ENCODE measurements around the gene FRMPD1. TPM values are rescaled to one million over a fixed set of nuclear protein-coding genes. Genes with fewer than 3 reads are reported as not detected.

Gene FRMPD1
- total RNA-seq, 1 donor, result not detected

DNA sequence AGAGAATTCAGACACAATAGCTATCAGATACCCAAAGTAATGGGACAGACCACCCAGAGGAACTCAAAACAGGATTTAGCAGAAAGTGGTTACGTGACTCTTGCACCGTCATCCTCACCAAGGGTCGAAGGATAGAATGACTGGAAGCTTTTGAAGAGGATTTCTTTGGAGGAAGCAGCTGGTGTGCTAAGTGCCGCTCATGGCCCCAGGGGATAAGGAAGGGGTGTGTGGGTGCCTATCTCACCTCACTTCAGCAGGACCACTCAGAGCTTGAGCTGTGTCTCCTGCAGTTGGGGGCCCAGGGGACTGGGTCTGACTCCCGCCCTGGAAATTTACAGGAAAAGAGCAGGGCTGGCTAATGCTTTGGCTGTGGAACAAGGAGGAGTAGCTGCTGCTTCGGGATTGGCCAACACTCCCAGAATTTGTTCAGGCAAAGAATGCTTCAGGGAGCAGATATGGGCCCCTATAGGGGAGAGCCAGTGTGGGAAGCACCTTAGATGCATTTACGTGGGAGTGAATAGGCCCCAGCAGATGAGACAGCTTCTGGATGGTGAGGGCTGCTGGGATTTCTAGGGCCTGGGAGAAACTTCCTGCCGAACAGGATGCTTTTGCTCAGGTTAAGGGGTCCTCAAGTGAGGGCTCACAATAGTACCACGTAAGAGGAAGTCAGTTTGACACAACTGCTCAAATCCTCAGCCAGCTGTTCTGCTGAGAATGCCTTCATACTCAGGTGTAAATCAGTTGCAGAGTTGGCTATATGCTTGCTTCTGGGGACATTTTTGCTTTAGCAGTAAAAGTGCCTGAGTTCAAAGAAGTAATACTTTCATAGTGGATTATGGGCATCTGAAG, 29.3 kb upstream of the FRMPD1 start:
- Histone ChIP-seq H3K4me3 (ENCODE audit: low read length) (no peak overlapping the region), H3K9me3 (ENCODE audit: low read depth, low read length) (no peaks in the 10 kb centered on the region), H3K4me1 (ENCODE audit: insufficient read depth, low read length) (no peaks in the 10 kb centered on the region), H3K27me3 (ENCODE audit: insufficient read depth, low read length) (no peaks in the 10 kb centered on the region)

DNA sequence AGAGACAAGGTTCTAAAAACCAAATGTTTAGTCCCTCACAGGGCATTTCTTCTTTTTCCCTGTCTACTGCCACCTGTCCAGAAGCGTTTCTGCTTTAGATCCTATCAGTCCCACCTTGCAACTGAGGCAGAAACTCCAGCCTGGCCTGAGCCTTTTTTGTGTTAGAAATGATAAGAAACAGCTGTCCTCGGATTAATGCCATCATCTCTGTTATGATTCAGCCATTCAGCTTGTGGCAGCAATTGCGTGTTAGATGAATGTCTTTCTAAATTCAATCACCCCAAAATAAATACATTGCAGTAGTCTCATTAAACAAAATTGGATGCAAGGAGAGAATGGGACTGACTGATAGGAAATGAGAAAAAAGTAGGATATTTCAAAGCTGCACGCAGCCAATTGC, 28.3 kb upstream of the FRMPD1 start:
- Histone ChIP-seq H3K4me3 (ENCODE audit: low read length) (no peak overlapping the region), H3K4me1 (ENCODE audit: insufficient read depth, low read length) (no peaks in the 10 kb centered on the region), H3K9me3 (ENCODE audit: low read depth, low read length) (no peaks in the 10 kb centered on the region), H3K27me3 (ENCODE audit: insufficient read depth, low read length) (no peaks in the 10 kb centered on the region)

- Histone ChIP-seq H3K27me3 (ENCODE audit: insufficient read depth, low read length) (no peaks in the 10 kb centered on the region), H3K4me1 (ENCODE audit: insufficient read depth, low read length) (no peaks in the 10 kb centered on the region), H3K9me3 (ENCODE audit: low read depth, low read length) (no peaks in the 10 kb centered on the region), H3K4me3 (ENCODE audit: low read length) (no peak overlapping the region)
Observed at GRCh38 chr9:37623267-37623666, 27.5 kb upstream of the FRMPD1 start.

DNA sequence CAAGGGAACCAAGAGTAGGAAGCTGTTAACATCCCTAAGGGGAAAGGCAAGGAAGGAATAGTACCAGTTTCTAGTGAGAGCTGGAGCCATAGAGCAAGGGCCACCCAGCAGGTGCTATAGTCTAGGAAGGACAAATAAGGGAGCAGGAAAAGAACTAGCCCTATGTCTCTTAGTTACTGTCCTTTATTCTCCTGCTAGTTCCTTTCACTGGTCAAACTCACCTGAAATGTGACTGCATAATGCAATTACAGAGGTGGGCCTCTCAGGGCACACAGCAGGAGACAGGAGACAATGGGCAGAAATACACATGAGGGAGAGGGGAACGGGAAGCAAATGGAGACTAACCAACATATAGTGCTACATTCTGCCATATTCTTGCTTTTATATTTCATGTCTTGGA, 26.7 kb upstream of the FRMPD1 start:
- Histone ChIP-seq H3K27me3 (ENCODE audit: insufficient read depth, low read length) (no peaks in the 10 kb centered on the region), H3K4me3 (ENCODE audit: low read length) (no peak overlapping the region), H3K9me3 (ENCODE audit: low read depth, low read length) (no peaks in the 10 kb centered on the region), H3K4me1 (ENCODE audit: insufficient read depth, low read length) (no peaks in the 10 kb centered on the region)

DNA sequence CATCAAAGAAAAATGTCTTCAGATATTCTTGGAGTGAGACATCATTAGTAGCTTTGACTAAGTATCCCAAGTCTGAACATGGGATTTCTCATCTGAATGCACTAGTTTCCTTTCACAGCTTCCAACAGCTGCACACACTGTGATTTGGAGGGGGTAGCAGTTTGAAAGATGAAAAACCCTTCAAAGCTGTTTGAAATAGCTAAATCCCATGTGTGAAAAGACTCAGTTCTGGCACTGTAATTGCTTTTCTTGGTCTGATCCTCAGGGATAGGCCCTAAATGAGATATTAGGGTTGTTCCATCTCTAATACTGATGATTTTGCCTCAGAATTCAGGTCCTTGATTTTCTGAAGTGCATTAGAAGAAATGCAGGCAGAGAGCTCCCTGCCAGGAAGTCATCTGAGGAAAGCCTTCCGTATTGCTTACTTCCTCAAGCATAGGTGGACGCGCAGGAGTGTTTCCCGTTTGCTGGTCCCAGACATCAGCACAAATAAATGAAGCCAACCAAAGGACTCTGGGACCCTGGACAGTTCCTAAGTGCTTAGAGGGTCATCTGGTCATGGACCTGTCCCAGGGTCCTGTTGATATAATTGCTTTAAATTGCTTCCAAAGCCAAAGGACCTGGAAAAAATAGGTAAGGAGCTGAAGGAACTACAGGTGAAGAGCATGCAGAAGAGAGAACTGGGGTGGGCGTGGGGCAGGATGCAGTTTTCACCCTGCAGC, 25.6 kb upstream of the FRMPD1 start:
- H3K27me3 ChIP-seq (ENCODE audit: insufficient read depth, low read length), result no peaks in the 10 kb centered on the region
- H3K4me1 ChIP-seq (ENCODE audit: insufficient read depth, low read length), result no peaks in the 10 kb centered on the region
- H3K9me3 ChIP-seq (ENCODE audit: low read depth, low read length), result no peaks in the 10 kb centered on the region
- no peak overlapping the region for H3K4me3 ChIP-seq (ENCODE audit: low read length)

- Histone ChIP-seq H3K9me3 (ENCODE audit: low read depth, low read length) (no peaks in the 10 kb centered on the region), H3K4me3 (ENCODE audit: low read length) (no peak overlapping the region), H3K4me1 (ENCODE audit: insufficient read depth, low read length) (no peaks in the 10 kb centered on the region), H3K27me3 (ENCODE audit: insufficient read depth, low read length) (no peaks in the 10 kb centered on the region)
Observed at GRCh38 chr9:37625758-37626147, 25.0 kb upstream of the FRMPD1 start.

- no peaks in the 10 kb centered on the region for H3K4me1 ChIP-seq (ENCODE audit: insufficient read depth, low read length)
- no peaks in the 10 kb centered on the region for H3K27me3 ChIP-seq (ENCODE audit: insufficient read depth, low read length)
- H3K9me3 ChIP-seq (ENCODE audit: low read depth, low read length), result no peaks in the 10 kb centered on the region
- H3K4me3 ChIP-seq (ENCODE audit: low read length), result no peak overlapping the region
Observed at GRCh38 chr9:37626708-37627292, 24.0 kb upstream of the FRMPD1 start.

GRCh38 chr9:37632479-37632878, 18.3 kb upstream of the FRMPD1 start:
- Histone ChIP-seq H3K4me1 (ENCODE audit: insufficient read depth, low read length) (no peaks in the 10 kb centered on the region), H3K27me3 (ENCODE audit: insufficient read depth, low read length) (no peaks in the 10 kb centered on the region), H3K9me3 (ENCODE audit: low read depth, low read length) (no peaks in the 10 kb centered on the region), H3K4me3 (ENCODE audit: low read length) (no peak overlapping the region)

GRCh38 chr9:37635808-37636207, 14.9 kb upstream of the FRMPD1 start:
- Histone ChIP-seq H3K4me1 (ENCODE audit: insufficient read depth, low read length) (no peaks in the 10 kb centered on the region), H3K4me3 (ENCODE audit: low read length) (no peak overlapping the region), H3K27me3 (ENCODE audit: insufficient read depth, low read length) (no peaks in the 10 kb centered on the region), H3K9me3 (ENCODE audit: low read depth, low read length) (no peaks in the 10 kb centered on the region)

DNA sequence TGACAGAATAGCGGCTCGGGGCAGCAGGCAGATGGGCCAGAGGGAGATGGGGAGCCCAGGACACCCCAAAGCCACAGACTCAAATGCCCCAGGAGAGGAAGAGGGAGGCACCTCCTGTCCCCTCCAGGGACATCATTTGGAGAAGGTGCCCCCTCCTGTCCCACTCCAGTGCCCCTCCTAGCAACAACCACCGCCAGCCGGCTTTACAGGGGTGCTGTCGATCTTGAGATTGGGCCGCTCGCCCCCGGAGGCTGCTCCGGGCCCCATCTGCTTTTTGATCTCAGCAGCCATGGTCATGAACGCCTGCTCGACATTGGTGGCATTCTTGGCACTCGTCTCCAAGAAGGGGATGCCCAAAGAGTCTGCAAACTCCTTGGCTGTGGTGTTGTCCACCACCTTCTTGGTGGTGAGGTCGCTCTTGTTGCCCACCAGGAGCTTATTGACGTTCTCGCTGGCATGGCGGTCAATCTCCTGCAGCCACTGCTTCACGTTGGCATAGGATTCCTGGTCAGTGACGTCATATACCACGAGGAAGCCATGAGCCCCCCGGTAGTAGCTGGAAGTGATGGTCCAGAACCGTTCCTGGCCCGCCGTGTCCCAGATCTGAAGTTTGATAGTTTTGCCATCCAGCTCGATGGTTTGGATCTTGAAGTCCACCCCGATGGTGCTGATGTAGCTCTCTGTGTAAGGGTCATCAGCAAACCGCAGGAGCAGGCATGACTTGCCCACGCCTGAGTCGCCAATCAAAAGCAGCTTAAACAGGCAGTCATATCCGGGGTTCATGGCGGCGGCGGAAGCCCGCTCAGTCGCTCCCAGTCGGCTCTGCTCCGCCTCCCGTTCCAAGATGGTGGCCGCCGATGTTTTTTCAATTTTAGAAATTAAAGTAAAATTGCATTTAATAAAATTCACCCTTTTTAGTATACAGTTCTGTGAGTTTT, 14.0 kb upstream of the FRMPD1 start:
- H3K27me3 ChIP-seq (ENCODE audit: insufficient read depth, low read length), result no peaks in the 10 kb centered on the region
- H3K4me3 ChIP-seq (ENCODE audit: low read length), result no peak overlapping the region
- H3K4me1 ChIP-seq (ENCODE audit: insufficient read depth, low read length), result no peaks in the 10 kb centered on the region
- H3K9me3 ChIP-seq (ENCODE audit: low read depth, low read length), result no peaks in the 10 kb centered on the region

GRCh38 chr9:37639109-37639762, 11.5 kb upstream of the FRMPD1 start:
- H3K4me3 ChIP-seq (ENCODE audit: low read length), result no peak overlapping the region
- no peaks in the 10 kb centered on the region for H3K9me3 ChIP-seq (ENCODE audit: low read depth, low read length)
- H3K27me3 ChIP-seq (ENCODE audit: insufficient read depth, low read length), result peaks cover 7% of the 10 kb centered on the region
- no peaks in the 10 kb centered on the region for H3K4me1 ChIP-seq (ENCODE audit: insufficient read depth, low read length)

DNA sequence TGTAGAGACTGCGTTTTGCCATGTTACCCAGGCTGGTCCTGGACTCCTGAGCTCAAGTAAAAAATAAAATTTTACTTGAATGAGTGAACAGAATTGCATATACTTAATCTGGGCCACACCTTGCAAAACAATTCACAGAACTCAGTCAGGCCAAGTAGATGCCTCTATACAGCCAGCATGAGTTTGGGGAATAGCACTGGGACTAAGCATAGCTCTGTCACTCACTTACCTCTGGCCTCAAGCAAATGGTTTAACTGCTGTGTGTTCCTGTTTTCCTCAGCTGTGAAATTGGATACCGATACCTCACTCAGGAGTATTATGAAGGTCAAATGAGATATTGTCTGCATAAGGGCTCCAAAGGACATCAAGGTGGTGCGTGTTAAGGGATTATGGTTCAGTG, 10.9 kb upstream of the FRMPD1 start:
- Histone ChIP-seq H3K9me3 (ENCODE audit: low read depth, low read length) (no peaks in the 10 kb centered on the region), H3K4me3 (ENCODE audit: low read length) (no peak overlapping the region), H3K27me3 (ENCODE audit: insufficient read depth, low read length) (peaks cover 11% of the 10 kb centered on the region), H3K4me1 (ENCODE audit: insufficient read depth, low read length) (no peaks in the 10 kb centered on the region)

DNA sequence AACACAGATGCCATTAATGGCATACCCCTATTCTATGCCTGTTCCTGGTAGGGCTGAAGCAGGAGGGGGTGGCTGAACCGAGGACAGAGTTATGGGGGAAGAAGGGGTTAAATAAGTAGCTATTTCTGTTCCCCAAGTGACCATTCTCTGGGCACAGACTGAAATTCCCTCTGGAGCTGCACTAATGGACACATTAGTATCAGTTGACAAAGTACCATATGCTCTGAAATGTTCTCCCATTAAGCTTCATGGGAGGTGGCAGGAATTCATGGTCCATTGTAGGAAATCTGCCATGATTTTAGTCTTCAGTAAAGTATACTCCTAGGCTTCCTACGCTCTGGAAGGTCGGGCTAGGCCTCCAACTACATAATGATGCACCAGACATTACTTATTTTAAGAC, 10.5 kb upstream of the FRMPD1 start:
- Histone ChIP-seq H3K27me3 (ENCODE audit: insufficient read depth, low read length) (peaks cover 11% of the 10 kb centered on the region), H3K4me1 (ENCODE audit: insufficient read depth, low read length) (no peaks in the 10 kb centered on the region), H3K4me3 (ENCODE audit: low read length) (no peak overlapping the region), H3K9me3 (ENCODE audit: low read depth, low read length) (no peaks in the 10 kb centered on the region)

- no peak overlapping the region for H3K4me3 ChIP-seq (ENCODE audit: low read length)
- no peaks in the 10 kb centered on the region for H3K9me3 ChIP-seq (ENCODE audit: low read depth, low read length)
- no peaks in the 10 kb centered on the region for H3K4me1 ChIP-seq (ENCODE audit: insufficient read depth, low read length)
- H3K27me3 ChIP-seq (ENCODE audit: insufficient read depth, low read length), result peaks cover 13% of the 10 kb centered on the region
Observed at GRCh38 chr9:37641331-37641730, 9.4 kb upstream of the FRMPD1 start.

All from mononuclear cell (primary cell).